Transverse colon (tissue), 4 donors: ENCODE results near the gene ZSWIM4. TPM values are rescaled to one million over a fixed set of nuclear protein-coding genes. Genes with fewer than 3 reads are reported as not detected.
A peak's percentile ranks its signal among the peaks of the same experiment; 100 is the strongest.
"Not testable (repeated sequence)": the region's sequence is repeated elsewhere in the genome, so short reads cannot be mapped to it uniquely, and the experiment has no call there.

Experiments
- DNase-seq: peaks from one replicate; pipeline ENCODE4 v3.0.0-alpha.2; 2019
- H3K27ac ChIP-seq, 4 donors: fragments of 200-600 bp; sonication (generic); 2 replicates each; pipeline ENCODE4 v1.5.1; 2016 to 2018; ENCODE audit warnings: inconsistent platforms in 4 of 4
- H3K27me3 ChIP-seq: fragments of 200-600 bp; sonication (generic); 2 replicates; pipeline ENCODE4 v1.5.1; 2017; ENCODE audit warnings: inconsistent platforms
- H3K36me3 ChIP-seq, 4 donors: fragments of 200-600 bp; sonication (generic); 2 replicates each; pipeline ENCODE4 v1.5.1; 2017 to 2019; ENCODE audit warnings: inconsistent platforms in 4 of 4
- H3K4me1 ChIP-seq, 4 donors: fragments of 200-600 bp; sonication (generic); 2 replicates each; pipeline ENCODE4 v1.5.1; 2017 to 2020; ENCODE audit warnings: inconsistent platforms in 4 of 4
- H3K4me3 ChIP-seq, 4 donors: fragments of 200-600 bp; sonication (generic); 1 replicate in 1 of 4; 2 replicates in 3 of 4; pipeline versions ENCODE4 v1.5.1 to v1.6.1; 2017 to 2019; ENCODE audit warnings: inconsistent platforms in 4 of 4
- H3K9me3 ChIP-seq, 2 donors: fragments of 200-600 bp; sonication (generic); 2 replicates each; pipeline ENCODE4 v1.5.1; 2017 to 2019; ENCODE audit warnings: inconsistent platforms in 2 of 2
- EP300 ChIP-seq: sonication (generic); formaldehyde crosslinking; IDR thresholded peaks from one replicate; pipeline ENCODE4 v1.6.1; 2017; ENCODE audit warnings: antibody characterized with exemption, low read depth
- POLR2A ChIP-seq: fragments of 450-650 bp; IDR thresholded peaks from one replicate; pipeline ENCODE4 v1.6.1; 2016; ENCODE audit warnings: antibody characterized with exemption, mild to moderate bottlenecking, moderate library complexity
- POLR2AphosphoS5 ChIP-seq, 3 donors: sonication (generic); formaldehyde crosslinking; IDR thresholded peaks; one replicate each; pipeline ENCODE4 v1.6.1; 2016; ENCODE audit warnings: antibody characterized with exemption in 3 of 3
- WGBS, 2 donors: methylation state at CpG; one replicate each; pipeline ENCODE4 v1.1.5; 2018; ENCODE audit warnings: low coverage in 1 of 2; 5-methylcytosine and 5-hydroxymethylcytosine counted together
- in situ Hi-C, 4 donors: fragments of 200-750 bp; cut with MboI; loops; one replicate each; pipeline versions ENCODE4 v1.15.0 to v1.15.1; 2017; ENCODE audit warnings: low sequenced_read_pairs in 3 of 4, low pct_ligation_motif_present in 1 of 4, low pct_unique_long_range_greater_than_20kb in 1 of 4
- intact Hi-C: fragments of 100-400 bp; cut with DNase I; formaldehyde crosslinking; loops from one replicate; pipeline ENCODE4 v1.15.1; 2023; ENCODE audit warnings: low total_unique reads
- total RNA-seq, 4 donors: library from RNA; depleted of rRNA; stranded (reverse); fragments of >200 nt; gene quantifications; one replicate each; pipeline ENCODE4 v1.1.0, GENCODE V29; 2016
- TF ChIP-seq, protein P1 (sequence below), 5 experiments: fragments of 200-600 bp in 3 of 5; fragments of 450-650 bp in 2 of 5; sonication (generic) in 3 of 5; IDR thresholded peaks; 1 replicate in 2 of 5; 2 replicates in 3 of 5; pipeline ENCODE4 v1.5.1; 2016 to 2017; ENCODE audit warnings: antibody characterized with exemption in 5 of 5, inconsistent platforms in 3 of 5, mild to moderate bottlenecking in 2 of 5, moderate library complexity in 1 of 5

Gene ZSWIM4
- total RNA-seq, 4 donors from 2014 or later, result 2.3 to 5.1 (median 2.9) TPM

DNA sequence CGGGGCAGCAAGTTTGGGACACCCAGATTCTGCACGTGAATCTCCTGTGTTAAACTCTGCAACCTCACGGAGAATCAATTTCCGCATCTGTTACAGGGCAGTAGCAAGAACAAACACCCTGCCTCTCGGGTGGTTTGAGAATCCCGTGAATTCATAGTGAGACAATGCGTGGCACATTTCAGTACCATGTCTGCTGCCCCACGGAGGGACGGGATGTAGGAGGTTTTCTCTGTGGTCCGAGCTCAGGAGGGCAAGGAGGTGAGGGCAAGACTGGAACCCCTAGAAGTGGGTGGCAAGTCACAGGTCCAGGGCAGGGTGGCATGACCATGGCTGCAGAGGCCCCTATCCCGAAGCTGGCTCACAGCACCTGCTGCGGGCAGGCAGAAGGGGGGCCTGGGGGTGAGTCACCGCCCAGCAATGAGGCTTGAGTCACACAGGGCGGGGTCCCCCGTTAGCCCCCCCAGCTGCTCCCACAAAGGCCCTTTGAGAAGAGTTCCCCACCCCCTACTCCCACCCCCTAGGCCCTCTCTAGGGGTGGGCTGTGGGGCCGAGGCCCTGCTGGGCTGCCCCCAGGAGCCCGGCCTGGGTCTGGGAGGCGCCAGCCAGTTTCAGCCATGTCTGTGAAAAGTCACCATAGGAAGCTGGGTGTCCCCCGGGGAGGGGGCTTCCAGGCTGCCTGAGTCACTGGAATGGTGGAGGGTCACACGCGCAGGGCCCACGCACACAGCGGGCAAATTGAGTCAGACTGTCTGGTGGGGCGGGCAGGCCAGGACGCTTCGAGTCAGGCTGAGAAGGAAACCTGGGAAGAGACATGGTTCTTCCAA, 55.9 kb downstream of the ZSWIM4 start:
- Histone ChIP-seq H3K9me3 (no peaks in the 10 kb centered on the region), H3K36me3 (no peaks in the 10 kb centered on the region), H3K27me3 (no peaks in the 10 kb centered on the region), H3K4me1 (peaks cover 38 to 71% (median 49%) of the 10 kb centered on the region in 4 donors), H3K27ac (peak overlapping the region; percentile 99 to 100 (median 100)), H3K4me3 (peak overlapping the region in 3 of 4 donors; percentile 32 to 49 (median 35))
- peak; percentile 78 to 89 (median 82) for TF ChIP-seq POLR2AphosphoS5 (IDR thresholded peaks at IDR 0.05)
- TF ChIP-seq, protein P1, sequence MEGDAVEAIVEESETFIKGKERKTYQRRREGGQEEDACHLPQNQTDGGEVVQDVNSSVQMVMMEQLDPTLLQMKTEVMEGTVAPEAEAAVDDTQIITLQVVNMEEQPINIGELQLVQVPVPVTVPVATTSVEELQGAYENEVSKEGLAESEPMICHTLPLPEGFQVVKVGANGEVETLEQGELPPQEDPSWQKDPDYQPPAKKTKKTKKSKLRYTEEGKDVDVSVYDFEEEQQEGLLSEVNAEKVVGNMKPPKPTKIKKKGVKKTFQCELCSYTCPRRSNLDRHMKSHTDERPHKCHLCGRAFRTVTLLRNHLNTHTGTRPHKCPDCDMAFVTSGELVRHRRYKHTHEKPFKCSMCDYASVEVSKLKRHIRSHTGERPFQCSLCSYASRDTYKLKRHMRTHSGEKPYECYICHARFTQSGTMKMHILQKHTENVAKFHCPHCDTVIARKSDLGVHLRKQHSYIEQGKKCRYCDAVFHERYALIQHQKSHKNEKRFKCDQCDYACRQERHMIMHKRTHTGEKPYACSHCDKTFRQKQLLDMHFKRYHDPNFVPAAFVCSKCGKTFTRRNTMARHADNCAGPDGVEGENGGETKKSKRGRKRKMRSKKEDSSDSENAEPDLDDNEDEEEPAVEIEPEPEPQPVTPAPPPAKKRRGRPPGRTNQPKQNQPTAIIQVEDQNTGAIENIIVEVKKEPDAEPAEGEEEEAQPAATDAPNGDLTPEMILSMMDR (IDR thresholded peaks at IDR 0.05), result no peak
- TF ChIP-seq EP300, result peak; percentile 83
- peak; percentile 40 for TF ChIP-seq POLR2A
- in situ Hi-C loops, result loop anchor here in 3 of 4 donors (25.0 kb wide), 3 partner anchors 89 to 264 kb away; partner anchors contain the start of genes C19orf53 (in 1 of the 3) and MRI1 (in 1 of the 3)
- peak; percentile 86 for DNase-seq
- WGBS, 2 donors, result 0 to 31% methylated on average over 2 to 25 of the region's 26 CpGs
- intact Hi-C loops, result no loop called here

DNA sequence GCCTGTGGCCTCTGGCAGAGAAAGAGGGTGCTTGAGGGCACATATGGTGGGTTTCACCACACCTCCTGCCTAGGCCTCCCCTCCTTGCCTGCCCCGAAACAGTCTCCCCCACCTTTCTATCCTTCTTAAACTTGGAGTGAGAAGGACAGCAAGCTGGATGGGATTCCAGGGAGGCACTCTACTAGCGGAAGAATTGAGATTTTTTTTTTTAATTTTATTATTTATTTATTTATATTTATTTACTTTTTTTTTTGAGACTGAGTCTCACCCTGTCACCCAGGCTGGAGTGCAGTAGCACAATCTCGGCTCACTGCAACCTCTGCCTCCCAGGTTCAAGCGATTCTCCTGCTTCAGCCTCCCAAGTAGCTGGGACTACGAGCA, 56.5 kb downstream of the ZSWIM4 start:
- intact Hi-C loops, DNase-seq, H3K36me3 ChIP-seq, H3K27me3 ChIP-seq, H3K9me3 ChIP-seq, H3K4me3 ChIP-seq: not testable (repeated sequence)
- H3K4me1 ChIP-seq, result peaks cover 32 to 65% (median 43%) of the 10 kb centered on the region in 4 donors
- in situ Hi-C loops, result loop anchor here in 3 of 4 donors (25.0 kb wide), 3 partner anchors 89 to 264 kb away; partner anchors contain the start of genes C19orf53 (in 1 of the 3) and MRI1 (in 1 of the 3)
- peak overlapping the region; percentile 99 to 100 (median 100) for H3K27ac ChIP-seq
- WGBS, 2 donors, result 79 to 80% methylated on average over 5 of the region's 5 CpGs

- 71 to 83% methylated on average over 6 to 12 of the region's 12 CpGs for WGBS, 2 donors
- Histone ChIP-seq H3K27ac (peak overlapping the region; percentile 99 to 100 (median 100)), H3K4me1 (peaks cover 27 to 60% (median 39%) of the 10 kb centered on the region in 4 donors)
Observed at GRCh38 chr19:13852171-13852707, 57.0 kb downstream of the ZSWIM4 start.

GRCh38 chr19:13856497-13856896, 61.3 kb downstream of the ZSWIM4 start:
- H3K36me3 ChIP-seq, result no peaks in the 10 kb centered on the region
- no peak for DNase-seq
- H3K9me3 ChIP-seq, result no peaks in the 10 kb centered on the region
- in situ Hi-C loops, result loop anchor here in 3 of 4 donors (25.0 kb wide), 3 partner anchors 94 to 269 kb away; partner anchors contain the start of genes C19orf53 (in 1 of the 3) and MRI1 (in 1 of the 3)
- TF ChIP-seq, protein P1 (IDR thresholded peaks at IDR 0.05), result no peak
- no peak for TF ChIP-seq EP300
- no peak for TF ChIP-seq POLR2A
- TF ChIP-seq POLR2AphosphoS5 (IDR thresholded peaks at IDR 0.05), result no peak
- H3K27ac ChIP-seq, result peak overlapping the region; percentile 72 to 99 (median 77)
- H3K4me1 ChIP-seq, result peaks cover 3 to 27% (median 14%) of the 10 kb centered on the region in 4 donors
- H3K27me3 ChIP-seq, result no peaks in the 10 kb centered on the region
- intact Hi-C loops, result no loop called here
- no peak overlapping the region for H3K4me3 ChIP-seq
- 47 to 54% methylated on average over 2 of the region's 2 CpGs for WGBS, 2 donors

More at GRCh38 chr19:13852171-13852707, 57.0 kb downstream of the ZSWIM4 start:
- H3K27me3 ChIP-seq, intact Hi-C loops, H3K4me3 ChIP-seq, H3K9me3 ChIP-seq, DNase-seq, H3K36me3 ChIP-seq: not testable (repeated sequence)
- in situ Hi-C loops, result loop anchor here in 3 of 4 donors (25.0 kb wide), 3 partner anchors 90 to 265 kb away; partner anchors contain the start of genes C19orf53 (in 1 of the 3) and MRI1 (in 1 of the 3)
